ENCODE results near the gene PEX11G.

The PEX11G gene

GRCh38 chr19:7504684-7505083, 15.8 kb upstream of the PEX11G start:
- peaks cover 91% of the 10 kb centered on the region for H3K27me3 ChIP-seq
- no peaks in the 10 kb centered on the region for H3K9me3 ChIP-seq
- H3K27ac ChIP-seq: no peak overlapping the region
- TF ChIP-seq, protein P1, sequence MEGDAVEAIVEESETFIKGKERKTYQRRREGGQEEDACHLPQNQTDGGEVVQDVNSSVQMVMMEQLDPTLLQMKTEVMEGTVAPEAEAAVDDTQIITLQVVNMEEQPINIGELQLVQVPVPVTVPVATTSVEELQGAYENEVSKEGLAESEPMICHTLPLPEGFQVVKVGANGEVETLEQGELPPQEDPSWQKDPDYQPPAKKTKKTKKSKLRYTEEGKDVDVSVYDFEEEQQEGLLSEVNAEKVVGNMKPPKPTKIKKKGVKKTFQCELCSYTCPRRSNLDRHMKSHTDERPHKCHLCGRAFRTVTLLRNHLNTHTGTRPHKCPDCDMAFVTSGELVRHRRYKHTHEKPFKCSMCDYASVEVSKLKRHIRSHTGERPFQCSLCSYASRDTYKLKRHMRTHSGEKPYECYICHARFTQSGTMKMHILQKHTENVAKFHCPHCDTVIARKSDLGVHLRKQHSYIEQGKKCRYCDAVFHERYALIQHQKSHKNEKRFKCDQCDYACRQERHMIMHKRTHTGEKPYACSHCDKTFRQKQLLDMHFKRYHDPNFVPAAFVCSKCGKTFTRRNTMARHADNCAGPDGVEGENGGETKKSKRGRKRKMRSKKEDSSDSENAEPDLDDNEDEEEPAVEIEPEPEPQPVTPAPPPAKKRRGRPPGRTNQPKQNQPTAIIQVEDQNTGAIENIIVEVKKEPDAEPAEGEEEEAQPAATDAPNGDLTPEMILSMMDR (IDR thresholded peaks at IDR 0.05): no peak
- peaks cover 19 to 28% of the 10 kb centered on the region in 2 experiments for H3K4me1 ChIP-seq (ENCODE audit: control insufficient read depth in 1 of 2, insufficient read depth in 1 of 2, low read depth in 1 of 2, low read length in 1 of 2)
- H3K4me3 ChIP-seq (ENCODE audit: low read depth in 1 of 2, low read length in 1 of 2): no peak overlapping the region
- H3K36me3 ChIP-seq: no peaks in the 10 kb centered on the region

DNA sequence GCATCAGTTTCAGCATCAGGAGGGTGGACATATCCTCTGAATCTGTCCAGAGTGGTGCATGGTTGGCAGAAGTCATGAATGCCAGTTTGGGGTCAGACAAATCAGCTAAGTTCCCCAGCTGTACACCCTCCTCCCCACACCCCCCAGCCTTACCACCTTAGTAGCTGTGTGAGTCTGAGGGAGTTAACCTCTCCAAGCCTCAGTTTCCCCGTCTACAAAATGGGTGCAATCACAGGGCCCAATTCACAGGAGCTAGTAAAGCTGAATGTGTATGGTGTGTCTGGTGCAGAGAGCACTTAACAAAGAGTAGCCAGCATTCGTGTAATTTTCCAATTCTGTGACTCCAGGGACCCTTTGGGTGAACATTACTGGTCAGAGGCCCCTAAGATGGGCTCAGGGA, 13.7 kb upstream of the PEX11G start:
- H3K27me3 ChIP-seq: peaks cover 89% of the 10 kb centered on the region
- H3K4me1 ChIP-seq (ENCODE audit: control insufficient read depth in 1 of 2, insufficient read depth in 1 of 2, low read depth in 1 of 2, low read length in 1 of 2): peaks cover 19 to 28% of the 10 kb centered on the region in 2 experiments
- H3K36me3 ChIP-seq: no peaks in the 10 kb centered on the region
- TF ChIP-seq, protein P1 (IDR thresholded peaks at IDR 0.05): no peak
- H3K4me3 ChIP-seq (ENCODE audit: low read depth in 1 of 2, low read length in 1 of 2): no peak overlapping the region
- H3K9me3 ChIP-seq: no peaks in the 10 kb centered on the region
- H3K27ac ChIP-seq: no peak overlapping the region

GRCh38 chr19:7500811-7501450, 12.1 kb upstream of the PEX11G start:
- H3K27ac ChIP-seq: no peak overlapping the region

DNA sequence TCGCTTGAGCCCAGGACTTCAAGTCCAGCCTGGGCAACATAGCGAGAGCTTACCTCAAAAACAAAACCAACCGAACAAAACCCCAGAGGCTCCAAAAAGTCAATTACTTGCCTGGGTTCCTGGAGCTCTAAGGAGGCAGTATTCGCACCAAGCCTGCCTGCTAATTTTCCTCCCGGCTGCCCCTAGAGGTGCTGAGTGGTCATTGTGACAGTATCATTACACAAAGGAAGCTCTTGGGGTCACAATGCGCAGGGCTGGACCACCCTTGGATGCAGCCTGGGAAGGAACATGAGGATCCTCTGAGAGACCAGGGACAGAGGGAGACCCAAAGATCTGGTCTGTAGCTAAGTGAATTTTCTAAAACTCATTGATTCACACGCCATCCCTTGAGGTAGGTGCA, 8.5 kb upstream of the PEX11G start:
- no peak overlapping the region for H3K4me3 ChIP-seq (ENCODE audit: low read depth in 1 of 2, low read length in 1 of 2)
- no peak overlapping the region for H3K27ac ChIP-seq
- H3K4me1 ChIP-seq (ENCODE audit: control insufficient read depth in 1 of 2, insufficient read depth in 1 of 2, low read depth in 1 of 2, low read length in 1 of 2): peaks cover 27 to 30% of the 10 kb centered on the region in 2 experiments
- TF ChIP-seq, protein P1 (IDR thresholded peaks at IDR 0.05): no peak
- H3K36me3 ChIP-seq: no peaks in the 10 kb centered on the region
- H3K9me3 ChIP-seq: no peaks in the 10 kb centered on the region
- peaks cover 52% of the 10 kb centered on the region for H3K27me3 ChIP-seq

More at GRCh38 chr19:7500811-7501450, 12.1 kb upstream of the PEX11G start:
- TF ChIP-seq, protein P1 (IDR thresholded peaks at IDR 0.05): no peak
- Histone ChIP-seq H3K27me3 (peaks cover 88% of the 10 kb centered on the region), H3K36me3 (no peaks in the 10 kb centered on the region), H3K9me3 (no peaks in the 10 kb centered on the region), H3K4me3 (ENCODE audit: low read depth in 1 of 2, low read length in 1 of 2) (peak overlapping the region; percentile 22 to 43), H3K4me1 (ENCODE audit: control insufficient read depth in 1 of 2, insufficient read depth in 1 of 2, low read depth in 1 of 2, low read length in 1 of 2) (peaks cover 19 to 22% of the 10 kb centered on the region in 2 experiments)

DNA sequence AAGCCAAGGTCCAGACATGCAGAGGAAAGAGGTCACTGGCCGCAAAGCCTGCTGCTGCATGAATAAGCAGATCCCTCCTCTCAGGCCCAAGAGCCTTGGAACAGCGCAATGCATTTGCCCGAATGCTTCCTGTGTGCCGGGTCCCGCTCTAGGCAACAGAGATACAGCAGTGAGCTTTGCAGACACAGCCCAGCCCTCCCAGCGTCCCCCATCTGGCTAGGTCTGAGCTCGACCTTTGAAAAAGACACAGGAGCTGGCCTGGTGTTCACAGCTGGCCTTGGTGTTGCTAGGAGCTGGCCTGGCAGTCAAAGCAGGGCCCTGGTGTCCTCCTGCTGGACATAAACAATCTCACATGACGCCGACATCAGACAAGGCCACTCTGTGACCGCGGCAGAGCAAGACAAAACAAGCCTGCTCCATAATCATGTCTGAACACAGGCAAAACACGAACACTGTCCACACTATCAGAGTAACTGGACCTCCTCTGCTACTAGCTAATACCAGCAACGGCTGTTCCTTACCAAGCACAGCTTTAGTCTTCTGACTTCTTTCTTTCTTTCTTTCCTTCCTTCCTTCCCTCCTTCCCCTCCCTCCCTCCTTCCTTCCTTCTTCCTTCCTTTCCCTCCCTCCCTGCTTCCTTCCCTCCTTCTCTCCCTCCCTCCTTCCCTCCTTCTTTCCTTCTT, 5.7 kb upstream of the PEX11G start:
- no peak overlapping the region for H3K4me3 ChIP-seq (ENCODE audit: low read depth in 1 of 2, low read length in 1 of 2)
- no peaks in the 10 kb centered on the region for H3K36me3 ChIP-seq
- TF ChIP-seq, protein P1 (IDR thresholded peaks at IDR 0.05): no peak
- H3K4me1 ChIP-seq (ENCODE audit: control insufficient read depth in 1 of 2, insufficient read depth in 1 of 2, low read depth in 1 of 2, low read length in 1 of 2): peaks cover 42 to 44% of the 10 kb centered on the region in 2 experiments
- no peak overlapping the region for H3K27ac ChIP-seq
- H3K27me3 ChIP-seq: peaks cover 25% of the 10 kb centered on the region
- no peaks in the 10 kb centered on the region for H3K9me3 ChIP-seq

Measured in neutrophil (primary cell).